ENCODE data around the gene SLC25A25.

The SLC25A25 gene

GRCh38 chr9:128150594-128151308 lies 82.7 kb downstream of the SLC25A25 start:
- H3K27ac ChIP-seq (ENCODE audit: low read depth, low read length) = no peak overlapping the region
- H3K27me3 ChIP-seq (ENCODE audit: insufficient read depth, low read length, poor library complexity) = no peaks in the 10 kb centered on the region
- H3K9ac ChIP-seq (ENCODE audit: low read length) = no peak overlapping the region
- no peak overlapping the region for H3K4ac ChIP-seq (ENCODE audit: low read depth, low read length)
- H3K18ac ChIP-seq (ENCODE audit: low read length) = no peak overlapping the region
- no peak overlapping the region for H3K4me3 ChIP-seq (ENCODE audit: low read length)
- no peaks in the 10 kb centered on the region for H3K79me1 ChIP-seq (ENCODE audit: low read length)
- no peaks in the 10 kb centered on the region for H3K79me2 ChIP-seq (ENCODE audit: control insufficient read depth, insufficient read depth, low read length)
- no peak overlapping the region for H4K8ac ChIP-seq (ENCODE audit: low read depth, low read length)
- peak; percentile 69 for DNase-seq
- WGBS (ENCODE audit: extremely low coverage, insufficient coverage, low lambda C conversion rate) = no CpG with 5 or more reads among the region's 19 CpGs
- no peak overlapping the region for H2AK5ac ChIP-seq (ENCODE audit: low read length)
- H3K56ac ChIP-seq (ENCODE audit: low read length) = no peak overlapping the region
- H4K5ac ChIP-seq (ENCODE audit: low read length) = no peak overlapping the region
- no peak overlapping the region for H3K23ac ChIP-seq (ENCODE audit: low read length)
- H2BK5ac ChIP-seq (ENCODE audit: low read length) = no peak overlapping the region
- H3K36me3 ChIP-seq (ENCODE audit: control insufficient read depth, insufficient read depth, low read length) = no peaks in the 10 kb centered on the region
- no peak overlapping the region for H3K4me2 ChIP-seq (ENCODE audit: low read length)
- no peak overlapping the region for H2BK120ac ChIP-seq (ENCODE audit: low read depth, low read length)
- H2BK15ac ChIP-seq (replicated peaks; ENCODE audit: low read depth) = no peak overlapping the region
- H3K4me1 ChIP-seq (ENCODE audit: control insufficient read depth, low read depth, low read length) = no peaks in the 10 kb centered on the region

GRCh38 chr9:128151309-128152132 lies 83.5 kb downstream of the SLC25A25 start:
- DNase-seq = no peak
- H2BK120ac ChIP-seq (ENCODE audit: low read depth, low read length) = no peak overlapping the region
- no peaks in the 10 kb centered on the region for H3K36me3 ChIP-seq (ENCODE audit: control insufficient read depth, insufficient read depth, low read length)
- no peak overlapping the region for H3K56ac ChIP-seq (ENCODE audit: low read length)
- H3K9ac ChIP-seq (ENCODE audit: low read length) = no peak overlapping the region
- no peaks in the 10 kb centered on the region for H3K79me1 ChIP-seq (ENCODE audit: low read length)
- no peak overlapping the region for H3K18ac ChIP-seq (ENCODE audit: low read length)
- no peak overlapping the region for H3K4ac ChIP-seq (ENCODE audit: low read depth, low read length)
- no peak overlapping the region for H3K4me3 ChIP-seq (ENCODE audit: low read length)
- whole genome bisulfite sequencing (ENCODE audit: extremely low coverage, insufficient coverage, low lambda C conversion rate) = no CpG with 5 or more reads among the region's 18 CpGs
- H3K4me2 ChIP-seq (ENCODE audit: low read length) = no peak overlapping the region
- no peak overlapping the region for H3K27ac ChIP-seq (ENCODE audit: low read depth, low read length)
- H3K23ac ChIP-seq (ENCODE audit: low read length) = no peak overlapping the region
- no peaks in the 10 kb centered on the region for H3K4me1 ChIP-seq (ENCODE audit: control insufficient read depth, low read depth, low read length)
- no peak overlapping the region for H4K8ac ChIP-seq (ENCODE audit: low read depth, low read length)
- H2BK15ac ChIP-seq (replicated peaks; ENCODE audit: low read depth) = no peak overlapping the region
- H3K79me2 ChIP-seq (ENCODE audit: control insufficient read depth, insufficient read depth, low read length) = no peaks in the 10 kb centered on the region
- H2AK5ac ChIP-seq (ENCODE audit: low read length) = no peak overlapping the region
- H4K5ac ChIP-seq (ENCODE audit: low read length) = no peak overlapping the region
- no peak overlapping the region for H2BK5ac ChIP-seq (ENCODE audit: low read length)
- no peaks in the 10 kb centered on the region for H3K27me3 ChIP-seq (ENCODE audit: insufficient read depth, low read length, poor library complexity)

- no peak for DNase-seq
- Histone ChIP-seq H2BK120ac (ENCODE audit: low read depth, low read length) (no peak overlapping the region), H3K56ac (ENCODE audit: low read length) (no peak overlapping the region), H3K23ac (ENCODE audit: low read length) (no peak overlapping the region), H3K4me1 (ENCODE audit: control insufficient read depth, low read depth, low read length) (no peaks in the 10 kb centered on the region), H3K79me2 (ENCODE audit: control insufficient read depth, insufficient read depth, low read length) (no peaks in the 10 kb centered on the region), H2AK5ac (ENCODE audit: low read length) (no peak overlapping the region), H3K79me1 (ENCODE audit: low read length) (no peaks in the 10 kb centered on the region), H3K18ac (ENCODE audit: low read length) (no peak overlapping the region), H3K27ac (ENCODE audit: low read depth, low read length) (no peak overlapping the region), H4K5ac (ENCODE audit: low read length) (no peak overlapping the region), H3K4ac (ENCODE audit: low read depth, low read length) (no peak overlapping the region), H3K9ac (ENCODE audit: low read length) (no peak overlapping the region), H3K27me3 (ENCODE audit: insufficient read depth, low read length, poor library complexity) (no peaks in the 10 kb centered on the region), H4K8ac (ENCODE audit: low read depth, low read length) (no peak overlapping the region), H3K4me3 (ENCODE audit: low read length) (no peak overlapping the region), H2BK5ac (ENCODE audit: low read length) (no peak overlapping the region), H3K4me2 (ENCODE audit: low read length) (no peak overlapping the region), H2BK15ac (replicated peaks; ENCODE audit: low read depth) (no peak overlapping the region), H3K36me3 (ENCODE audit: control insufficient read depth, insufficient read depth, low read length) (no peaks in the 10 kb centered on the region)
- no CpG with 5 or more reads among the region's 13 CpGs for WGBS (ENCODE audit: extremely low coverage, insufficient coverage, low lambda C conversion rate)
Measured at GRCh38 chr9:128152133-128153059, 84.4 kb downstream of the SLC25A25 start.

- Histone ChIP-seq H4K8ac (ENCODE audit: low read depth, low read length) (no peak overlapping the region), H3K4ac (ENCODE audit: low read depth, low read length) (no peak overlapping the region), H3K79me2 (ENCODE audit: control insufficient read depth, insufficient read depth, low read length) (no peaks in the 10 kb centered on the region), H3K4me1 (ENCODE audit: control insufficient read depth, low read depth, low read length) (no peaks in the 10 kb centered on the region), H3K79me1 (ENCODE audit: low read length) (no peaks in the 10 kb centered on the region), H3K27me3 (ENCODE audit: insufficient read depth, low read length, poor library complexity) (no peaks in the 10 kb centered on the region), H3K27ac (ENCODE audit: low read depth, low read length) (no peak overlapping the region), H2BK5ac (ENCODE audit: low read length) (no peak overlapping the region), H3K56ac (ENCODE audit: low read length) (no peak overlapping the region), H3K23ac (ENCODE audit: low read length) (no peak overlapping the region), H2AK5ac (ENCODE audit: low read length) (no peak overlapping the region), H3K18ac (ENCODE audit: low read length) (no peak overlapping the region), H4K5ac (ENCODE audit: low read length) (no peak overlapping the region), H3K36me3 (ENCODE audit: control insufficient read depth, insufficient read depth, low read length) (no peaks in the 10 kb centered on the region), H3K9ac (ENCODE audit: low read length) (no peak overlapping the region), H3K4me2 (ENCODE audit: low read length) (no peak overlapping the region), H2BK120ac (ENCODE audit: low read depth, low read length) (no peak overlapping the region), H2BK15ac (replicated peaks; ENCODE audit: low read depth) (no peak overlapping the region), H3K4me3 (ENCODE audit: low read length) (no peak overlapping the region)
- WGBS (ENCODE audit: extremely low coverage, insufficient coverage, low lambda C conversion rate) = no CpG with 5 or more reads among the region's 26 CpGs
- DNase-seq = no peak
Measured at GRCh38 chr9:128153060-128153946, 85.3 kb downstream of the SLC25A25 start.
